Adrenal gland (tissue), 5 donors: ENCODE measurements around the gene IQSEC2.

Experiments
- POLR2A ChIP-seq, 2 donors: fragments of 450-650 bp; IDR thresholded peaks; one replicate each; pipeline ENCODE4 v1.6.1; 2017; ENCODE audit warnings: antibody characterized with exemption in 2 of 2, mild to moderate bottlenecking in 2 of 2, moderate library complexity in 1 of 2
- TF ChIP-seq, protein P1 (sequence below), 6 experiments: fragments of 450-650 bp in 4 of 6; fragments of 200-600 bp in 2 of 6; sonication (generic) in 1 of 6; IDR thresholded peaks; 1 replicate in 5 of 6; 2 replicates in 1 of 6; pipeline versions ENCODE4 v1.5.1 to v1.8.0; 2016 to 2021; ENCODE audit warnings: antibody characterized with exemption in 6 of 6, mild to moderate bottlenecking in 2 of 6, moderate library complexity in 1 of 6
- donor health status: DM: no; HTN: no; CAD: no.

DNA sequence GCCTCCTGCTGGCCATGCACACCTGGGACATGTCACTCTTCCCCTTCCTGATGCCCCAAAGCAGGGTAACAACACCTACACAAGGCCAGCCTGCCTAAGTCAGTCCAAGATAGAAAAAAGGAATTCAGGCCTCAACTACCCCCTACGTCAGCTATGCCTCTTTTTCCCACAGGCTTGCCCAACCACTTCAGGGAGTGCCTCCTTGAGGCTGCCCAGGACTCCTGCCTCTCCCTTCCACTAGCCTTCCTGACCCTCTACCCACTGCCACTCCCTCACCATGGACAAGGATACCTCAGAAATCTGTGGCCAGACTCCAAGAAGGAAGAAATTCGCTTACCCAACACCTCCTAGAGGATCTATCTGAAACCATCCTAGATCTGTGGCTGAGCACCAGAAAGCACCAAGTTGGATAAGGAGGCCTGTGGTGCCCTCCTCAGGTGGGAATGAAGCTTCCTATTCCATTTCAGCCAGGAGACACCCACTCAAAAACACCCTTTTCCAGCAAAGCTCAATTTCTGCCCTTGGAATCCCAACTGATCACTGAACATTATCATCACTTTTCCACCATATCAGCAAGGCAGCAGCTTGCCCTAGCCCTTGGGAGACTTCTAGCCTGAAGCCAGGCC lies 58.2 kb downstream of the IQSEC2 start:
- TF ChIP-seq POLR2A (IDR thresholded peaks at IDR 0.05), result no peak
- TF ChIP-seq, protein P1, sequence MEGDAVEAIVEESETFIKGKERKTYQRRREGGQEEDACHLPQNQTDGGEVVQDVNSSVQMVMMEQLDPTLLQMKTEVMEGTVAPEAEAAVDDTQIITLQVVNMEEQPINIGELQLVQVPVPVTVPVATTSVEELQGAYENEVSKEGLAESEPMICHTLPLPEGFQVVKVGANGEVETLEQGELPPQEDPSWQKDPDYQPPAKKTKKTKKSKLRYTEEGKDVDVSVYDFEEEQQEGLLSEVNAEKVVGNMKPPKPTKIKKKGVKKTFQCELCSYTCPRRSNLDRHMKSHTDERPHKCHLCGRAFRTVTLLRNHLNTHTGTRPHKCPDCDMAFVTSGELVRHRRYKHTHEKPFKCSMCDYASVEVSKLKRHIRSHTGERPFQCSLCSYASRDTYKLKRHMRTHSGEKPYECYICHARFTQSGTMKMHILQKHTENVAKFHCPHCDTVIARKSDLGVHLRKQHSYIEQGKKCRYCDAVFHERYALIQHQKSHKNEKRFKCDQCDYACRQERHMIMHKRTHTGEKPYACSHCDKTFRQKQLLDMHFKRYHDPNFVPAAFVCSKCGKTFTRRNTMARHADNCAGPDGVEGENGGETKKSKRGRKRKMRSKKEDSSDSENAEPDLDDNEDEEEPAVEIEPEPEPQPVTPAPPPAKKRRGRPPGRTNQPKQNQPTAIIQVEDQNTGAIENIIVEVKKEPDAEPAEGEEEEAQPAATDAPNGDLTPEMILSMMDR (IDR thresholded peaks at IDR 0.05), result no peak
